ENCODE measurements around the gene OSBPL10.
"Not testable (repeated sequence)": the region's sequence is repeated elsewhere in the genome, so short reads cannot be mapped to it uniquely, and the experiment has no call there.

Gene OSBPL10

DNA sequence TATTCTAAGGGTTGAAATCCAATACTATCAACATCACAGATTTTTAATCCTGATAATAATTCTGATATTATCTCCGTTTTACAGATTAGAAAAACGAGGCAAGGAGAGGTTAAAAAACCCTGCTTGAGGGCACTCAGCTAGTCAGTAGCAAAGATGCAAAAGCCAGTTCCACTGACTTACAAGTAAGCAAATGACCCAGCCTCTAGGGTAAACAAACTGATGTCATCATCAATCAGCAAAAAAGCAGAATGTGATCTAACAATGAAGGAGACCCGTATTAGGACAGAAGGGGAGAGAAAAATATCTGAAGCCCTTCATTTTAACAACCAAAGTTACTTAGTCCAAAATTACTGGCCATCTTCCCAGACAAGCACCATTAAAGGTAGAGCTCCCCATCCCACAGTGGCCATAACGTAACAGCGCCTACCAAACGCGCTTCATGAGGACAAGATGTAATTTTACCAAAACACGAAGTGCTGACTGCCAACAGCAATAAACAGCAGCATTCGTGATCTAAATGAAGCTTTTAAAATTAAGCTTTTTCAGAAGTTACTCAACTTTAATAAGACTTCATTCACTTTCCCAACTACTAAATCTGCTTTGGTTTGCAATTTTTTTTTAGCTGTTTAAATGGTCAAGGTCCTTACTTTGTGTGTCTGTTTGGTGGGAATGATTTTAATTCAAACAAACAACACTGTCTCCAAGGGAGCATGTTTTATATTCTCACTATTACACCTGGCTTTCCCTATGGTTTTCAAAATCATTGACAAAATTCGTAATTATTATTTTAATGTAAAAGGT, 176.6 kb downstream of the OSBPL10 start:
- no peak for DNase-seq

DNA sequence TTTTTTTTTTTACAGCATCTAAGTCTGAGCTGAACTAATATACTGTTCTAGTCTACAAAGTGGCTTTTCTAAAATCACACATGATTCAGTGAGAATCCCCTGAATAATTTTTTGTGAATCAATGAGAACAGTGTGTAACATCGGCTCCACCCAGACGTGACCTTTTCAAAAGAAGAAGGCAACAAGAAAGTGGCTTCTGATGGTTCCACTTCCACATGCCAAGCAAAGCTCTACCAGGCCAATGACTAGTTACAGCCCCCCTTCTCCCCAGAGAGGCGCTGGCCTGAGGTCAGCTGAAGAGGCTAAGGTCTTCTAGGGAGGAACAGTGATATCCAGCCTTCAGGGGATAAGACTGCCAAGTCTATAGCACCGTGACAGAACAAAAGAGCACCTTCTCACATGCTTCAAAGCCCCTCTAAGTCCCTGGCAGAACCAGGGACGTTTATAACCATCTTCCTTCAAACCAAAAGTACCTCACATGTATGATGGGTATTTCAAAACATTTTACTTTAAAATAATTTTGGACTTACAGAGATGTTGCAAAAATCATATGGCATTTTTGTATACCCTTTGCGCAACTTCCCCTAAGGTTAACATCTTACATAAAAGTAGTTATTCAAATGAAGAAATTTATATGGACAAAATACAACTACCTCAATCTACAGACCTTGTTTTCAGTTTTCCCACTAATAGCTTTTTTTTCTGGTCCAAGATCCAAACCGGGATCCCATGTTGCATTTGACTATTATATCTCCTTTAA, 177.9 kb downstream of the OSBPL10 start:
- DNase-seq, result no peak

DNA sequence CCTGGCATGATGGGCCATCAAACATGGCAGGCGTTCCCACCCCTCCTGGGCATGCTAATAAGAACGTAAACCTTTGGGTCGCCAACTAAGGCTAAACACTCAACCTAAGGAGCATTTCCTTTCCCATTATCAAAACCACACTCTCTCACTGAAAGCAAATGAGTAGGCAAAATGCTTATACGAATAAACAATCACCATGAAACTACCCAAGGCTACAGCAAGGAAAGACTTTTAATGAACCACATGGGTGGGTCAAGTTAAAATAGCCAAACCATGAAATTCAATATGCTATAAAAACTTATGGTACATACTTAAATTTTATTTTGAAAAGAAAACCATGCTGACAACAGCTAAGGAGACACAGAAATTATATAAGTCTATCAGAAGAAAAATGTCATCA, 180.6 kb downstream of the OSBPL10 start:
- DNase-seq, result no peak

DNA sequence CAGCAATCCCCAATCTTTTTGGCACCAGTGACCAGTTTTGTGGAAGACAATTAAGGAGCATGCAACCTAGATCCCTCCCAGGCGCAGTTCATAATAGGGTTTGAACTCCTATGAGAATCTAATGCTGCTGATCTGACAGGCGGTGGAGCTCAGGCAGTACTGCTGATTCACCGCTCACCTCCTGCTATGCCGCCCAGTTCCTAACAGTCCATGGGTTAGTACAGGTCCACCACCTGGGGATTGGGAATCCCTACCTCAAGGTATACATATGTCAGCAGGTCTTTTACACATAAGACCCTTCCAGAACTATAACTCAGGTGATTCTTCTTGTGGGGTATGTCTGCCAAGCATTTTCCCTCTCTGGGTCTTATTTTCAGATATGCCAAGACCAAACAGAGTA, 182.2 kb downstream of the OSBPL10 start:
- DNase-seq, result no peak

DNA sequence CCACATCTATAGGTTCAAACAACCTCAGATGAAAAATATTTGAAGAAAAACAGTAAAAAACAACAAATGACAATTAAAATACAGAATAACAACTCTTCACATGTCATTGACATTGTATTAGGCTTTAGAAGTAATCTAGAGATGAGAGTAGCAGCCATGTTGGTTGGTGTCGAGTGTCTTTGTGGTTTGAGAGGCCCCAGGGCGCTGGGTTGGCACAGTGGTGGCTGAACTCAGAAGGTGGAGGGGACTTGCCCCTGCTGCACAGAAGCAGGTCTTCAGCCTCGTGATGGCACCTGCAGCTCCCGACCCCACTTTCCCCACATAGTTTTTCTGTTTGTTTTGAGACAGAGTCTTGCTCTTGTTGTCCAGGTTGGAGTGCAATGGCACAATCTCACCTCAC, 187.2 kb downstream of the OSBPL10 start:
- DNase-seq, result no peak

DNA sequence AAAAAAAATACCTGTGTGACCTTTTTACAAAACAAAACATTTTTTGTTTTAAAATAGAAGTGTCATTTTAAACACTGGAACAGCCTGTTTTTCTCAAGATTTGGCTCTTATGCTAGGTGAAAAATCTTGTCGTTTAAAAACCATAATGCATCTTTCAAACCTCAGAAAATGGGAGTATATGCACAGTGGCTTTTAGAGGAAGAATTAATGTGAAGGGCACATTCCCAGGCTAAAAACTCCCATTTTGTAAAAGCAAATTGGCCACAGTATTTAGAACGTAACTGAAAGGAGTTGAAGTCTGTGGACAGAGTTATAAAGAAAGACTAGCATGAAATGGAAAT, 190.0 kb downstream of the OSBPL10 start:
- DNase-seq, result no peak

DNA sequence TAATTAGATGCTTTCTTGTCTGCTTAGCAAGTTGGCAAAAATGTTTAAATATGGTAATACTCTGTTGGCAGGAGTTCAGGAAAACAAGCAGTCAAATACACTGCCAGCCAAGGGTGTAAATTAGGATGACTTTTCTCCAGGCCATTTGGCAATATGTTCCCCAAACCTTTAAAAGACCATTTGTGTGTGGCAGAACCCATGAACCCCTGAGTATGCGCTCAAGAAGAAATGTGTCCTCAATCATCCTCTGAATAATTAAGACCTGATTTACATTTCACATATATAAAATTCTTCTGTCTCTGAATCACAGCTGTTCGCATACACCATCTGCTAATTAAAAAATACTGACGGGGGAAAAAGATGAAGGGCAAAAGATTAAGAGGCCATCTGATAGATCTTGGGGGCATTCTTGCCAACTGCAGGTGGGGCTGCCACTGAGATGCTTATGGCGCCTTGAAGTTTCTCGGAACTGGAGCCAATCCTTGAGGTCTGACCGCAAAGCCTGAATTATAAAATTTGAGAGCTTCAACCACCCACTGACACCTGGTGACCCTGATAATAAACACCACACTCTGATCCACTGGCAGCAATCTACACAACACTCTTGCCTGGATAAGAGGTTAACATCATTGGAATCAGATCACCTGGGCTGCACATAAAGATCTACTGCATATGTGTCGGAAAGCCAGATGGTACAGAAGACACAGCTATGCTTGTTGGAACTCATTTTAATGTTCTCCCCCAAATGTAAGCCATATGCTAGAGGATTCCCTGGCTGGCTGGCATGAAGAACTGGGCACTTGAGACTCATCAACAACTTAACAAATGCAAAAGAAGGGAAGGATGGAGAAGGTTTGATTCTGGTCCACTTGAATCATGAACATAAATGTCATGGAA, 190.6 kb downstream of the OSBPL10 start:
- no peak for DNase-seq

DNA sequence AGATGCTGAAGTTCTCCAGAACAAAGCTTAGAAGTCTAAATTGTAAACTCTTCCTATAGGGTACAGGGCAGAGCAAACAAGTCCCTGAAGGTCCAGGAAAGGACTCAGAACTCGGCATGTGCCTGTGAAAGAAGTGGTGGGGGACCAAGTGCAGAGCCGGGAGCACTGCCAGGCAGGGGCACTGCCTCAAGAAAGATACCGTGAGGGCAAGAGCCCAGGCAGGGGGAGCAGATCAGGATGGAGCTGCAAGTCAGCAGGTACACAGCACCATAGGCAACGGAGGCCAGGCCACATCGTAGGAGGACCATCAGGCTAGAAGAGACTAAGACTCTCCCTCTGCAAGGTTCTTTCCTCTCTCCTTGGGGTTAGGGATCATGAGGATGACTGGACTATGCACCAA, 191.6 kb downstream of the OSBPL10 start:
- DNase-seq, result no peak

DNA sequence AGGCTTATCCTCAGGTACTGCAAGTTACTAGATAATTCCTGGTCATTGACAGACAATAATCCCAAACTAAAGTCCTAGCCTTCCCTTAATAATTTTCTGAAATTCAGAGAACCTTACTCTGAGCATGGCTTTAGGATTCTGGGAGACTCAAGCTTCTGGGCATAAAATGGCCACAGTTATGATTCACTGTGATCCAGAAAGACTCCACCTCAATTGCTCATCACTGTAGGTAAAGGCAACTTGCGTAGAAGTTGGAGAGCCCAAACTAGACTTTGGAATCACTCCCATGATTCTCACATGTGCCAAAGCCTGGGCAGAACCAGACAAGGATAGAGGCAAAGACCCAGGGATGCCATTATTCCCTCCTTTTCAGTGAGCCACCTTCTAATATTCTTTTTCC, 195.3 kb downstream of the OSBPL10 start:
- no peak for DNase-seq

DNA sequence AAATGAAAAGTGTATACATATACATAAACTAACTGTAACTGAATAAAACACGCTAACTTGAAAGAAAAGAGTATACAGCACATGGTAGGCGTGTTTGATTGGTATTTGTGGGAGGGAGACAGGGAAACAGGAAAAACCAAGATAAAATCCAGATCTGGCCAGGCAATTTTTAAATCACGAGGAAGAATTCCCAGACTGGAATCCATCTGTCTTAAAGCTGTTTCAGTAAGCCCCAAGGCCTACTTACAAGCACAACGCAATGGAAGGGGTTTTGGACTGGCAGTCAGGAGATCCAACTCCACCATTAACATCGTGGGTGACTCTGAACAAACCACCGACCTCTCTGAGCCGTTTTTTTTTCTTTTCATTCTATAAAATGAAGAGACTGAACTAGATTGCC, 195.8 kb downstream of the OSBPL10 start:
- DNase-seq, result no peak

DNA sequence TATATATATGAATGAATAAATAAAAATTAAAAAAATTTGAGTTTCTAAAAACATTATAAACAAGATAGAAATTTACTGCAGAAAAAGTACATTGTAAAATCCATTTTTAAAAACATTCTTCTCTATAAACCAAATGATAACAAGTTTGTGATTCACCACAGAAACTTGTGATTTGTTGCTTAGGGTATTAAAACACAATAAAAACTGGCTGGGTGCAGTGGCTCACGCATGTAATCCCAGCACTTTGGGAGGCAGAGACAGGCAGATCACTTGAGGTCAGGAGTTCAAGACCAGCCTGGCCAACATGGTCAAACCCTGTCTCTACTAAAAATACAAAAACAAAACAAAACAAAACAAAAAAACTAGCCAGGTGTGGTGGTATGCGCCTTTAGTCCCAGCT, 197.2 kb downstream of the OSBPL10 start:
- DNase-seq, result not testable (repeated sequence)

DNA sequence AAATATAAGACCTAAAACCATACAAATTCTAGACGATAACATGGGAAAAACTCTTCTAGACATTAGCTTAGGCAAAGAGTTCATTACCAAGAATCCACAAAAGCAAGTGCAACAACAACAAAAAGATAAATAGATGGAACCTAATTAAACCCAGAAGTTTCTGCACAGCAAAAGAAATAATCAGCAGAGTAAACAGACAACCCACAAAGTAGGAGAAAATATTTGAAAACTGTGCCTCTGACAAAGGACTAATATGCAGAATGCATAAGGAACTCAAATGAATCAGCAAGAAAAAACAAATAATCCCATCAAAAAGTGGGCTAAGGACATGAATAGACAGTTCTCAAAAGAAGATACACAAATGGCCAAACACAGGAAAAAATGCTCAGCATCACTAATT, 198.8 kb downstream of the OSBPL10 start:
- DNase-seq, result not testable (repeated sequence)

DNA sequence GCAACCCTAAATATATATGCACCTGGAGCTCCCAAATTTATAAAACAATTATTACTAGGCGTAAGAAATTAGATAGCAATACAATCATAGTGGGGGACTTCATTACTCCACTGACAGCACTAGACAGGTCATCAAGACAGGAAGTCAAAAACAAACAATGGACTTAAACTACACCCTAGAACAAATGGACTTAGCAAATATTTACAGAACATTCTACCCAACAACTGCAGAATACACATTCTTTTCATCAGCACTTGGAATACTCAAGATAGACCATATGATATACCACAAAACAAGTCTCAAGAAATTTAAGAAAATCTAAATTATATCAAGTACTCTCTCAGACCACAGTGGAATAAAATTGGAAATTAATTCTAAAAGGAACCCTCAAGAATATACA, 201.5 kb downstream of the OSBPL10 start:
- no peak for DNase-seq

DNA sequence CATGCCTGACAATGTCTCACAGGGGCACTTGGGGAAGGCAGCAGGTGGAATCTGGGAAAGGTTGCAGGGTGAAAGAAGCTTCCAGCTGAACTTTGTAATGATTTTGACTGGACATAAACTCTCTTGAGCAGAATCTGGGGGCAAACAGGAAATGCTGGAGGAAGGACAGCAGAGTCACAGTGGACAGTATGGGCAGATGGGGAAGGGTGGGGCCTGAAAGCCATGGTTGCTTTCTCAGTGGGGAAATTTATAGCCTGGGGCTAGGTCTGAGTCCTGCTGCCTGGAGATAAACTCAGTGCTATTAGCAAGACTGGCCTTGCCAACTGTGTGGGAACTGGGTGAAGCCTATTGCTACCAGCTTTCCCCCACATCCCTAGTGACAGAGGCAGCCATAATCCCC, 203.2 kb downstream of the OSBPL10 start:
- no peak for DNase-seq

DNA sequence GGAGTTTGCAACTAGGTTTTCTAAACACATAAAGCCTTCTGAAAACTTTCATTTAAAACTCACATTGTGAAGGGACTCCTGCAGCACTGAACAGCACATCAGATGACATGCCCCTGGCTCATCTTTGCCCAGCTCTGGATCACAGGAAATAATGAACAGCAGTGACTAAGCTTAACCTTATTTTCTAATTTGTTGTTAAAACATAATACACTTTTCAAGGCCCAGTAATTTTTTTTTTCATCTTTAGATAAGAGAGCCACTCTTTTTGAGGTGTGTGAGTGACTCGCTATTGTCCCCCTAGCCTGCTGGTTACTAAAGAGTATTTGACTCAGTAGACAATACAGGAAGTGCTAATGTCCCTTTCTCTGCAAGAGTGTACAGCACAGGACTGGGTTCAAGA, 204.0 kb downstream of the OSBPL10 start:
- DNase-seq, result no peak

DNA sequence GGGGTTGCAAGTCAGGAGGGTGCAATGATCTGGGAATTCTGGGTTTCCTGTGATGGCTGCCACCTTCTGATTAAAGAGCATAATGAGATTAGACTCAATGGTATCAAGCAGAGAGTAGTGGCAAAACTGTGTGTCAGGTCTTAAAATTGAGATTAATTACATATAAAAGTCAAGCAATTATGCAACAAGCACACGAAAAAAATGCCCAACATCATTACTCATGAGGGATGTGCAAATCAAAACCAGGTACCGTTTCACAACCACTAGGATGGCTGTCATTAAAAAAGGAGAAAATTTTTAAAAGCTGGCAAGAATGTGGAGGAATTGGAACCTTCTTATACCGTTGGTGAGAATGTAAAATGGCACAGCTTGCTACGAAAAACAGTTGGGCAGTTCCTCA, 205.0 kb downstream of the OSBPL10 start:
- DNase-seq, result no peak

DNA sequence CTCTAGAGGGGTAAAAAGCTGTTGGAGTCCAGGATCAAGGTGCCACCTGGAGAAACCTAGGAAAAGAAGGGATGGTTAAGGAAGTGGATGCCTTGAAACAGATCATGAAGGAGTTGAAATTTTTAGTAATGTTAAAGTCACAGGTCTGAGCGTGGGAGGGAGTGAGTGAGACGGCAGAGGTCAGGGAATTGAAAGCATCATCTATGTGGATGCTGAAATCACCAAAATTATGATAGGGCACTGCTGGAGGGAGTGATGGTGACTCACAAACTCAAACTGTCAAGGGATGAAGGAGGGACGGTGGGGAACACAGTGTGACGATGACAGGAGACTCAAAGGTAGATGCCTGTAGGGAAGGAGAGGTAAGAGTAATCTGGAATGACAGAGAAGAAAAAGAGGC, 205.7 kb downstream of the OSBPL10 start:
- no peak for DNase-seq

DNA sequence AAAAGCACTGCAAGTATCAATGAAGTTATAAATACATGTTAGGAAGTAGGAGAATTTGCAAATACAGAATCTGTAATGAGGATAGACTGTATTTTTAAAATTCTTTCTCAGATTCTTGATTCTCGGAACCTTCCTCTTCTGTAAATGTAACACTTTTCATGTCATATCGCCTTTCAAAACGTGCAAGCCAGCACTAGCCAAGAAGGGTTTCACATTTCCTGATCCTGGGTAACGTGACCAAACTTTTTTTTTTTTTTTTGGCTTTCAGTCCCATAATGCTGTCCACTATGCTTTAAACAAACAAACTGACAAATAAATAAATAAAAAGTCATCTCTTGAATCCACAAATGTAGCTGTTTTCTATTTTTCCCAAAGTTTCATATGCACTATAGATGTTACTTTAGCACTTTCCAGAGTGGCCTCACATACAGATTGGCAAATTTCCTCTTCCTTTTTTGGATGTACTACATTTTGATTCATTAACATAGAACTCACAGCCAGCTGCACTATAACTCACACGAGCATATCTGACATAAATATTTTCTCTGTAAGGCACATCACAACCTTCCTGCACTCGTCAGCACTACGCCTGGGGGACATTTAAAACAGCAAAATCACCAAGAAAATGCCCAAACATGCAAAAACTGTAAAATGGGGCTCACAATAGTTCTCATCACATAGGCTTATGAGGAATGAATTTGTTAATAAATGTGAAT, 208.1 kb downstream of the OSBPL10 start:
- DNase-seq, result no peak

DNA sequence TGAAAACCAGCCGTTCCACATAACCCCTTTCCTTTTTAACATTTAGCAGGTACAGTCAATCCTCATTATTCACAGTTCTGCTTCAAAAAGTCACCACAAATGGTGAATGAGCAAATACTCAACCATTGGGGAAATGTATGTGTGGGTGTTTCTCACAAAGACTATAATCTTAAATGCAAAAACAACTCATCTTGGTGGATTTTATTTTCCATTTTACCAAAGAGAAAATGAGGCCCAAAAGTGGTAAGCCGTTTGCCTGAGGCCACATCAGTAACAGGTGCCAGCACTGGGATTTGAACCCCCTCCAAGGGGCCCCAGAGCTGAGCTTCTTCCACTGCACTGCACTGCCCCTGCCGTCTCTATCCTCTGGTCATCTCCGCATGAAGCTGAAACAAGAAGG, 208.8 kb downstream of the OSBPL10 start:
- no peak for DNase-seq

DNA sequence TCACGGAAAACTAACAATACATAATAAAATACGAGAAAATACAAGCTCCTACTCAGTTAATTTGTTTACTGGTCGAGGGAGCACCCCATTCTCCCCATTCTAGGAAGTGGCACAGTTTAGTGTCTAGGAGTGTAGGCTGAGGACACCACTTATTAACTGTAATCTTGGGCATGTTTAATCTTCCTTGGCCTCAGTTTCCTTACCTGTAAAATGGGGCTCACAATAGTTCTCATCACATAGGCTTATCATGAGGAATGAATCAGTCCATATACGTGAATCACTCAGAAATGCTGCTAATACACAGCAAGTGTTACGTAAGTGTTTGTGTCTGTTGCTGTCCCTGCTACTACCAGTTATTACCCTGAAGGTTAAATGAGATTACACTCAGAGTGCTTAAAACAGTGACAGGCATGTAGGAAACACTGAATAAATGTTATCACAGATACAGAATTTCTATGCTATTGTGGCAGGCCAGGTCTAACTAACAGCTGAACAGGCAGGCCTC, 210.2 kb downstream of the OSBPL10 start:
- DNase-seq, result no peak

DNA sequence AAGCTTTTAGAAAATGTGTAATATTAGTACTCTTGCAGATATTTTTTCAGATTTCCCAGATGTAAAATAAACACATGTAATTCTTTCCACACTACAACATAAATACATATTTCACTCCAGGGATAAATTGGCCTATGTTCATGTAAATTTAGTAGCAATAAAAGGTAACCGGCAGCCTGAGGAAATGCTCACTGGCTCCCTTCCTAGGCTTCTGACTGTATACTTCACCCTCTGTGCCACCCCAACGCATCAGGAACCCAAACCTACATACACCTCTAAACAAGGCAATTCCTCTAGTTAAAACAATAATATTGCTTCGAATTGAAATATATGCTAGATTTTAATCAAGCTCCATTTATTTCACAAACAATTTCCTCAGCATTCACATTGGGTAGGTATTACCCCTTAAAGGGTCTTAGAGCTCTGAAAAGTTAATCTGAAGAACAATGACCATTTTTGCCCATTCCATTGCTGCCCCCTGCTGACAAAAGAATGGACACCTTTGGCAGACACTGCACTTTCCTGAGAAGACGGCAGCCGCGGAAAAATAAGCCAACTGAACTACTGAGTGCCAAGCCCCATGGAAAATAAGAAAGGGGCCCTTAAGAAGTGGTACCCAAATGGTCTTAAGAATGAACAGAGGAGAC, 212.5 kb downstream of the OSBPL10 start:
- peak; percentile 30 for DNase-seq

DNA sequence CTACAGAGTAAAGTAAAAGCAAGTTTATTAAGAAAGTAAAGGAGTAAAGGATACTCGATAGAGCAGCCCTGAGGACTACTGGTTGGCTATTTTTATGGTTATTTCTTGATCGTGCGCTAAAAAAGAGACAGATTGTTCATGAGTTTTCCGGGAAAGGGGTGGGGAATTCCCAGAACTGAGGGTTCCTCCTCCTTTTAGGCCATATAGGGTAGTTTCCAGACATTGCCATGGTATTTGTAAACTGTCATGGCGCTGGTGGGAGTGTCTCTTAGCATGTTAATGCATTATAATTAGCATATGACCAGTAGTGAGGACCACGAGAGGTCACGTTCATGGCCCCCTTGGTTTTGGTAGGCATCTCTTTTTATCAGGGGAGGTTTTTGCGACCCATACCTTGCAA, 213.1 kb downstream of the OSBPL10 start:
- no peak for DNase-seq

All from activated T-cell treated with anti-CD3 and anti-CD28 coated beads for 4 hours (primary cell).